G401.6 (cell line): ENCODE measurements around the gene CHRNA4.

Experiments
- FAIRE-seq: peaks from 2 replicates; lab custom pipeline; 2012; peaks lifted over from hg19 to GRCh38; lab: Jason Lieb, UNC

CHRNA4 gene

DNA sequence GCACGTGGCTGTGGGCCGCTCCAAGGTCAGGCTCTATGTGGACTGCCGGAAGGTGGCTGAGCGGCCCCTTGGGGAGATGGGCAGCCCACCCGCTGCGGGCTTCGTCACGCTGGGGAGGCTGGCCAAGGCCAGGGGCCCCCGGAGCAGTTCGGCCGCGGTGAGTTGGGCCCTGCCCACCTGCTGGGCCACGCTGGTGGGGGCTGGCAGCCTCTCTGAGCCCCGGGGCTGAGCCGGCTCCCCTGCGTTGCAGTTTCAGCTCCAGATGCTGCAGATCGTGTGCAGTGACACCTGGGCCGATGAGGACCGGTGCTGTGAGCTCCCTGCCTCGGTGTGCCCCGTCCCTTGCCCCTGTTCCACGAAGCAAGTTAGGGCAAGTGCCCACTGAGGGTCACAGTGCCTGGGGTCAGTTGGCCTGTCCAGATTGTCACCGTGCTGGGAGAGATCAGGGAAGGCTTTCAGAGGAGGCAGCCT is 41.1 kb downstream of the CHRNA4 start:
- FAIRE-seq = no peak

- no peak for FAIRE-seq
Observed at GRCh38 chr20:63319164-63320040, 41.7 kb downstream of the CHRNA4 start.

- FAIRE-seq = no peak
Observed at GRCh38 chr20:63318391-63319163, 42.6 kb downstream of the CHRNA4 start.

DNA sequence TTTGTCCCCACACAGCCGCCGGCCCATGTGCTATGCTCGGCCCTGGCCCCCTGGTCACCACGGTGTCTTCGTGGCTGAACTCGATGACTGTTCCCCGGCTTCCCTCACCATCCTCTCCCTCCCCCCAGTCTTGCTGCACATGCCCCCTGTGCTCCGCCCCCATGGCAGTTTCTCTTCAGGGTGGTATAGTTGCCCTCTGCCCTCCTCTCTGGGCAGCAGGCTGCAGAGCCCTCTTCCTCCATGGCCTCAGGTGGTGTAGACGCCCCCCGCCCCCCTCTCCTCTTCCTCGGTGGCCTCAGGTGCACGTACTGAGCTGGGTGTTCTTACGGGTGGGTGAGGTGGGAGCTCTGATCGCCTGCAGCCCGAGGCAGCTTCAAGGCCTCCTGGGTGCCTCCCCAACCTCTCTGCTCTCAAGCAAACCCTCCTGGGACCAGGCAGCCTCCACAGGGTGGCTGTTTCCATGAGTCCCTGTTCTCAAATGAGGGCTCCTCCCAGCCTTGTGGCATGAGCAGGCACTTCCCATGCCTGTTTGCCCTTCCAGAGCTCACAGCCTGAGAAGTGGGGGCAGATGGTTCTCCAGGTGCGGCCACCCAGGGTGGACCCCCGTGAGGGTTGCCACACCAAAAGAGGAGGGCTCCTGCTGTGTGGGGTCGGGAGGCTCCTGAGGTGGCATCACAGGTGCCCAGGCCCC is 43.4 kb downstream of the CHRNA4 start:
- no peak for FAIRE-seq

DNA sequence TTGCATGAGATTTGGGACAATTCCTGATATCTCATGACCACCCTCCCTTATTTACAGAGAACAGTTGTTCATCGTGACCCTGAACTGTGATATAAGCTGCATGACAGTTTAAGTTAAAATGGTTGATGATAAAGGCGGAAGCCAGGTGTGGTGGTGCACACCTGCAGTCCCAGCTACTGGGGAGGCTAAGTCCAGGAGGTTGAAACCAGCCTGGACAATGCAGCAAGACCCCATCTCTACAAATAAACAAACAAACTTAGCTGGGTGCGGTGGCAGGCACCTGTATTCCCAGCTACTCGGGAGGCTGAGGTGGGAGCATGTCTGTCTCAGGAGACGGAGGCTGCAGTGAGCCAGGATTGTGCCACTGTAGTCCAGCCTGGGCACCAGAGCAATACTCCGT is 44.1 kb downstream of the CHRNA4 start:
- no peak for FAIRE-seq

- FAIRE-seq = no peak
Observed at GRCh38 chr20:63316502-63316921, 44.6 kb downstream of the CHRNA4 start.

- no peak for FAIRE-seq
Observed at GRCh38 chr20:63315731-63316491, 45.2 kb downstream of the CHRNA4 start.

GRCh38 chr20:63315240-63315689 is 45.9 kb downstream of the CHRNA4 start:
- FAIRE-seq = no peak

DNA sequence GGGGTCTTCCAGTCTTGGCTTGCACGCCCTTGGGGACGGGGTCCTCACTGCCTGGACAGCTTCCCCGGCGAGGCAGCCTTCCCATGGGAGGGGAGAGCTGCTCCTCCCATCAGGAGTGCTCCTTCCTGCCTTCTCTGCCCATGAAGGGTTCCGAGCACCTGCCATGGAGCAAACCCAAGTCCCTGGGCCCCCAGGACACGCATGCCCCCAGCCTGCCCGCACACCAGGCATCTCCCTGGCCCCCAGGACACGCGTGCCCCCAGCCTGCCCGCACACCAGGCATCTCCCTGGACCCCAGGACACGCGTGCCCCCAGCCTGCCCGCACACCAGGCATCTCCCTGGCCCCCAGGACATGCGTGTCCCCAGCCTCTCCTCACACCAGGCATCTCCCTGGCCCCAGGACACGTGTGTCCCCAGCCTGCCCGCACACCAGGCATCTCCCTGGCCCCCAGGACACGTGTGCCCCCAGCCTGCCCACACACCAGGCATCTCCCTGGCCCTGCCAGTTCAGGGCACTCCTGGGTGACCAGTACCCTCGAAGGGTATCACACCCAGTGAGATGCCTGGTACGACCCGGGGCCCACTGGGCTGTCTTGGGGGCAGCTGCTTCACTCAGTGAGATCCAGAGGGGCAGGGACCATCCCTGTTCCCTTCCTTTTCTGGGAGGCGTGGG is 46.4 kb downstream of the CHRNA4 start:
- no peak for FAIRE-seq

DNA sequence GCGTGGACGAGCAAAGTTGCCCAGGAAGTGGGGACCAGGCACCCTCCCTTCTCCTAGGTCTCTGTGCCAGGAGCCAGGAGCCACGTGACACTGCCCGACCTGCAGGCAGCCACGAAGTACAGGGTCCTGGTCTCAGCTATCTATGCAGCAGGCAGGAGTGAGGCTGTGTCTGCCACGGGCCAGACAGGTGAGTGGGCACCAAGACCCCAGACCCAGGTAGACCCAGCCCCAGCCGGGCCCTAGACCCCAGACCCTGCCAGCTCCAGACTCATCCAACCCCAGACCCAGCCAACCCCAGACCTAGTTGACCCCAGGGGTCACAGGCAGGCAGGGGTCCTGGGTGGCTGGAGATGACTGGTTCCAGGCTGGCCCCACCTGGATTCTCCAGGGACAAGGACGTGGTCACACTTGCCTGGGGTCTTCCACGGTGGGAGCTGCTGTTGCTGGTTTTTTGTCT is 47.1 kb downstream of the CHRNA4 start:
- FAIRE-seq = no peak

GRCh38 chr20:63313349-63314014 is 47.7 kb downstream of the CHRNA4 start:
- no peak for FAIRE-seq

DNA sequence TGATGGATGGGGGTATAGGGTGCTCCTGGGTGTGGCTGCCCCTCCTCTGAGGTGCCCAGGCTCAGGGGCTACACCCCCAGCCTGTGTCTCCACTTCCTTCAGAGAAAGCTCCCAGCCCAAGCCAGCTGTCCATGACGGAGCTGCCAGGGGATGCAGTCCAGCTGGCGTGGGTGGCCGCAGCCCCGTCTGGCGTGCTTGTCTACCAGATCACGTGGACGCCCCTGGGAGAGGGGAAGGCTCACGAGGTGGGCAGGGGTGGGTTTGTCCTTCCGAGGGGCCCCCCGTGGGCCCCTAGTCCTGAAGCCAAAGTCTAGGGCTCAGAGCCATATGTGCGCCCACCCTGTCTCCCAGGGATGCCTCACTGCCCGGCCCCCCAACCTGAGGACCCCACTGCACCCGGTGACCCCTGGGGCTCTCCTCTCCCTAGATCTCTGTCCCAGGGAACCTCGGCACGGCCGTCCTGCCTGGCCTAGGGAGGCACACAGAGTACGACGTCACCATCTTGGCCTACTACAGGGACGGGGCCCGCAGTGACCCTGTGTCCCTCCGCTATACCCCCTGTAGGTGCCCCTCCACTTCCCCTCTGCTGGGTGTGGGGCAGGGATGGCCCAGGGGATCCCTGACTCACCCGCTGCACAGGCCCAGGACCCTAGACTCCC is 48.3 kb downstream of the CHRNA4 start:
- no peak for FAIRE-seq

GRCh38 chr20:63312273-63312672 is 48.9 kb downstream of the CHRNA4 start:
- no peak for FAIRE-seq

DNA sequence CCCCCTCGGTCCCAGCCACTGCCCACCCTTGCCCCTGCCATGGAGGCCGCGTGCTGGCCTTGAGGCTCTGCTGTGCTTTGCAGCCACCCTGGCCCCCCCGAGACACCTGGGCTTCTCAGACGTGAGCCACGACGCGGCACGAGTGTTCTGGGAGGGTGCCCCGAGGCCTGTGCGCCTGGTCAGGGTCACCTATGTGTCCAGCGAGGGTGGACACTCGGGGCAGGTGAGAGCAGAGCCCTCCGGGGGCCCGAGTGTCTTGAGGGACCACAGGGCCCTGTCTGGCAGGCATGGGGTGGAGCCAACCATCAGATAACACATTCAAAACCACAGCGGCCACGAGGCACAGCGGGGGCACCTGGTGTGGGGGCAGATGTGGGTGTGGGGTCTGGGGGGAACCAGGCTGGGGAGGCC is 49.3 kb downstream of the CHRNA4 start:
- FAIRE-seq = no peak

GRCh38 chr20:63311186-63311832 is 49.8 kb downstream of the CHRNA4 start:
- FAIRE-seq = no peak

DNA sequence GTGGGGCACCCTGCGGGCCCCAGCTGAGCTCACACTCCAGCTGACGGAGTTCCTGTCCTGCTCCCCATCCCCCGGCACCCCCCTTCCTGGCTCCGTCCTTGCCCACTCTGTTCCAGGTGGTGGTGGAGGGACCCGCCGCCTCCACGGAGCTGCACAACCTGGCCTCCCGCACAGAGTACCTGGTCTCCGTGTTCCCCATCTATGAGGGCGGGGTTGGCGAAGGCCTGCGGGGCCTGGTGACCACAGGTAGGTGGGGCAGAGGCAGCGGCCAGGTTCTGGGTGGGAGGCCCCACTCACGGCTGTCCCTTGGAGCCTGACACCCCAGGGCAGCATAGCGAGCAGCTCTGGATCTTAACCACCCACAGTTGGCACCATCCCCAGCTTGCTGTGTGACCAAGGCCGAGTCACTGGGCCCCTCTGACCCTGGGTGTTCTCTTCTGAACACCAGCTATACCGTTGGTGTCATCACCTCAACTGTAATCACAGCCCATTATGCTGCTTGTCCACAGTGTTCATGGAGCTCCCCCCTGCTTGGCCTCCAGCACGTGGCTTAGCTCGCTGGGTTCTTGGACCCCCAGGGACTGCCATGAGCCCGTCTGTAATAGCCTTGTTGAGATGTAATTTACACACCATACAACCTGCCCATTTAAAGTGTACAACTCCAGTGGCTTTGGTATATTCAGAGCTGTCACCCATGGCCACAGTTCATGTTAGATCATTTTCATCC is 50.7 kb downstream of the CHRNA4 start:
- FAIRE-seq = no peak

- no peak for FAIRE-seq
Observed at GRCh38 chr20:63309261-63310071, 51.7 kb downstream of the CHRNA4 start.
